HepG2 (cell line): ENCODE data around the gene TPM2. TPM values are rescaled to one million over a fixed set of nuclear protein-coding genes. Genes with fewer than 3 reads are reported as not detected.
"Not testable (repeated sequence)": the region's sequence is repeated elsewhere in the genome, so short reads cannot be mapped to it uniquely, and the experiment has no call there.

ENCODE experiments used
- ATAC-seq: fragments of 200-7000 bp; cut with Tn5 transposase; 3 replicates; pipeline ENCODE4 v1.9.1; 2020; ENCODE audit warnings: mild to moderate bottlenecking, moderate library complexity
- BruUV-seq: library from RNA; stranded (reverse); fragments of 400-500 nt; replicated peaks from 2 replicates; lab custom pipeline; 2021; lab: Mats Ljungman, UMichigan
- CTCF ChIA-PET: fragments of 300-600 bp; formaldehyde crosslinking; extraction: SDS; loops from one replicate; lab custom pipeline; 2021; ENCODE audit warnings: low total read pairs, inconsistent platforms, low intra/inter-chr PET ratio; lab: Yijun Ruan, JAX
- POLR2A ChIA-PET: fragments of 350-600 bp; sonication (Branson Sonifier 250); formaldehyde crosslinking; loops from one replicate; lab custom pipeline; 2020; ENCODE audit warnings: antibody characterized with exemption, inconsistent platforms; lab: Yijun Ruan, JAX
- DNase-seq: peaks from one replicate; pipeline ENCODE4 v3.0.0-alpha.2; 2015; ENCODE audit warnings: low spot score
- FAIRE-seq: peaks from 3 replicates; lab custom pipeline; 2011; peaks lifted over from hg19 to GRCh38; lab: Jason Lieb, UNC
- H2AFZ ChIP-seq: one replicate; pipeline ENCODE4 v1.6.1; 2011; ENCODE audit warnings: low read length, inconsistent platforms
- H3K27ac ChIP-seq: fragments of 300-600 bp; 3 replicates; pipeline ENCODE4 v1.8.0; 2011; ENCODE audit warnings: mixed run types, mild to moderate bottlenecking, mixed read lengths, low read length, inconsistent platforms; ENCODE audit not compliant: insufficient read depth; ENCODE audit errors: extremely low read length
- H3K27me3 ChIP-seq, 2 experiments: fragments of 200-600 bp in 1 of 2; 2 replicates in 1 of 2; 3 replicates in 1 of 2; pipeline versions ENCODE4 v1.6.0 to v1.8.0; 2011; ENCODE audit warnings: low read length in 2 of 2, mild to moderate bottlenecking in 2 of 2, moderate library complexity in 2 of 2, inconsistent platforms in 1 of 2; ENCODE audit not compliant: insufficient read depth in 2 of 2, control insufficient read depth in 1 of 2
- H3K36me3 ChIP-seq, 2 experiments: fragments of 200-600 bp in 1 of 2; replicated peaks in 1 of 2; 2 replicates in 1 of 2; 3 replicates in 1 of 2; pipeline versions ENCODE4 v1.5.1 to v1.8.0; 2011; ENCODE audit warnings: low read length in 2 of 2, inconsistent platforms in 1 of 2; ENCODE audit not compliant: insufficient read depth in 2 of 2, control insufficient read depth in 1 of 2
- H3K4me1 ChIP-seq: 2 replicates; pipeline ENCODE4 v1.5.1; 2012; ENCODE audit warnings: low read length, inconsistent platforms; ENCODE audit not compliant: insufficient read depth
- H3K4me2 ChIP-seq: 2 replicates; pipeline ENCODE4 v1.6.0; 2011; ENCODE audit warnings: low read depth, low read length, inconsistent platforms
- H3K4me3 ChIP-seq, 3 experiments: fragments of 200-600 bp in 1 of 3; sonication (generic), shearing (Covaris generic) in 1 of 3; replicated peaks in 1 of 3; 2 replicates each; pipeline ENCODE4 v1.5.1; 2011 to 2016; ENCODE audit warnings: low read length in 3 of 3, inconsistent platforms in 2 of 3, low read depth in 2 of 3, mild to moderate bottlenecking in 2 of 3, control low read depth in 1 of 3, mixed read lengths in 1 of 3; ENCODE audit not compliant: insufficient read depth in 1 of 3
- H3K79me2 ChIP-seq: one replicate; pipeline ENCODE4 v1.6.1; 2011; ENCODE audit warnings: low read length, inconsistent platforms; ENCODE audit not compliant: insufficient read depth
- H3K9ac ChIP-seq: 2 replicates; pipeline ENCODE4 v1.6.0; 2011; ENCODE audit warnings: mild to moderate bottlenecking, low read depth, low read length, inconsistent platforms; ENCODE audit not compliant: insufficient read depth
- H3K9me3 ChIP-seq: 2 replicates; pipeline ENCODE4 v1.5.1; 2012; ENCODE audit warnings: mild to moderate bottlenecking, low read length
- H4K20me1 ChIP-seq: 2 replicates; pipeline ENCODE4 v1.6.0; 2011; ENCODE audit warnings: inconsistent platforms, mild to moderate bottlenecking, low read length, moderate library complexity; ENCODE audit not compliant: insufficient read depth
- AHDC1 ChIP-seq: sonication (generic); formaldehyde crosslinking; IDR thresholded peaks from 2 replicates; pipeline ENCODE4 v1.5.1; 2020; ENCODE audit warnings: mild to moderate bottlenecking, missing genetic modification reagents, borderline replicate concordance
- ARID2 ChIP-seq: sonication (generic); formaldehyde crosslinking; IDR thresholded peaks from 2 replicates; pipeline ENCODE4 v1.8.1; 2022; ENCODE audit warnings: mild to moderate bottlenecking, missing genetic modification reagents, borderline replicate concordance
- ERF ChIP-seq: IDR thresholded peaks from 2 replicates; pipeline ENCODE4 v1.6.1; 2018; ENCODE audit warnings: missing biosample characterization, missing genetic modification reagents
- HMG20B ChIP-seq: conservative IDR thresholded peaks from 2 replicates; pipeline ENCODE4 v1.6.1; 2016; ENCODE audit warnings: missing genetic modification reagents, missing compliant biosample characterization
- ZBTB46 ChIP-seq: sonication (generic); formaldehyde crosslinking; IDR thresholded peaks from 2 replicates; pipeline ENCODE4 v1.4.0; 2020; ENCODE audit warnings: mild to moderate bottlenecking, missing genetic modification reagents, borderline replicate concordance
- ZNF160 ChIP-seq: sonication (generic); formaldehyde crosslinking; IDR thresholded peaks from 2 replicates; pipeline ENCODE4 v1.8.0; 2022; ENCODE audit warnings: mild to moderate bottlenecking, inconsistent platforms, missing genetic modification reagents
- ZNF703 ChIP-seq: sonication (generic); formaldehyde crosslinking; IDR thresholded peaks from 2 replicates; pipeline ENCODE4 v1.5.1; 2020; ENCODE audit warnings: missing genetic modification reagents, mild to moderate bottlenecking, moderate library complexity, borderline replicate concordance
- WGBS: methylation state at CpG from one replicate; pipeline ENCODE4 v1.1.6; 2017; ENCODE audit warnings: low lambda C conversion rate; 5-methylcytosine and 5-hydroxymethylcytosine counted together
- in situ Hi-C: cut with HindIII; loops from 2 replicates; pipeline ENCODE4 v1.10.0; 2017; ENCODE audit warnings: low pct_unique_long_range_greater_than_20kb; ENCODE audit not compliant: extremely low pct_ligation_motif_present
- intact Hi-C: fragments of 100-400 bp; cut with micrococcal nuclease; formaldehyde crosslinking; loops from one replicate; pipeline ENCODE4 v1.10.0; 2022; ENCODE audit not compliant: unreplicated experiment
- polyA plus RNA-seq, 8 experiments: library from polyadenylated mRNA; depleted of rRNA in 3 of 8; stranded (reverse) in 7 of 8; unstranded in 1 of 8; fragments of >200 nt; fragmentation: Illumina TruSeq in 4 of 8; extraction: Trizol in 4 of 8; gene quantifications; 2 replicates each; pipeline versions ENCODE4 v1.2.1 to v1.2.3, GENCODE V29; 2011 to 2016; ENCODE audit warnings: low read depth in 4 of 8, missing spikeins in 1 of 8, mixed read lengths in 1 of 8; ENCODE audit not compliant: insufficient read depth in 1 of 8
- total RNA-seq, 5 experiments: library from RNA; depleted of rRNA; stranded (reverse); fragments of >200 nt; fragmentation: Illumina TruSeq; extraction: Trizol; gene quantifications; 2 replicates each; pipeline ENCODE4 v1.2.3, GENCODE V29; 2016; ENCODE audit warnings: low read depth in 1 of 5

TPM2 gene
- total and polyA plus RNA-seq, 2 of the 13 experiments (the other 11 are each of a cell fraction or from before 2014, with no cell fraction given) = 3.1 to 10.7 TPM

- no peak overlapping the region for H3K4me2 ChIP-seq
- ATAC-seq = no peak
- DNase-seq = no peak
- in situ Hi-C loops = no loop called here
- CTCF ChIA-PET = no interaction called here
- 86% methylated on average over 7 of the region's 12 CpGs for WGBS
- TF ChIP-seq AHDC1 = no peak
- no peak for TF ChIP-seq ERF (CRISPR knock-in tag)
- TF ChIP-seq HMG20B (CRISPR knock-in tag) = no peak
- TF ChIP-seq ARID2 (CRISPR knock-in tag) = no peak
- TF ChIP-seq ZNF703 = no peak
- no peak for TF ChIP-seq ZNF160 (CRISPR knock-in tag)
- no peak for TF ChIP-seq ZBTB46 (CRISPR knock-in tag)
- no peak overlapping the region for H3K9ac ChIP-seq
- H3K36me3 ChIP-seq = no peaks in the 10 kb centered on the region
- peaks cover 0 to 5% of the 10 kb centered on the region in 2 experiments; a peak in 2 of 5 replicates for H3K27me3 ChIP-seq
- no peak overlapping the region for H3K4me3 ChIP-seq
- H3K27ac ChIP-seq = no peak overlapping the region
- no peaks in the 10 kb centered on the region for H3K9me3 ChIP-seq
- no peak for FAIRE-seq
- no peaks in the 10 kb centered on the region for H3K79me2 ChIP-seq
- POLR2A ChIA-PET = no interaction called here
- no TSS peak for BruUV-seq
- peaks cover 18% of the 10 kb centered on the region for H3K4me1 ChIP-seq
- no peak overlapping the region for H2AFZ ChIP-seq
- H4K20me1 ChIP-seq = no peaks in the 10 kb centered on the region
- intact Hi-C loops = loop anchor here (10.0 kb wide), 2 partner anchors 52 to 242 kb away; no protein-coding TSS in a partner anchor
Observed at GRCh38 chr9:35643046-35643445, 46.7 kb downstream of the TPM2 start.

GRCh38 chr9:35641478-35641877 is 48.2 kb downstream of the TPM2 start:
- in situ Hi-C loops, H3K27ac ChIP-seq, H2AFZ ChIP-seq, FAIRE-seq, H3K9ac ChIP-seq, BruUV-seq, POLR2A ChIA-PET, H3K79me2 ChIP-seq, H4K20me1 ChIP-seq, H3K4me2 ChIP-seq, H3K27me3 ChIP-seq, H3K36me3 ChIP-seq, DNase-seq, H3K4me3 ChIP-seq, H3K4me1 ChIP-seq, ATAC-seq, H3K9me3 ChIP-seq, CTCF ChIA-PET: not testable (repeated sequence)
- intact Hi-C loops = loop anchor here (10.0 kb wide), 2 partner anchors 53 to 243 kb away; no protein-coding TSS in a partner anchor
- 95% methylated on average over 3 of the region's 3 CpGs for WGBS
